OCI-LY1 (cell line): ENCODE results near the gene SERTAD4.

Source experiments
- H2AFZ ChIP-seq: fragments of 200-600 bp; sonication (generic), shearing (Covaris generic); 2 replicates; pipeline ENCODE4 v1.6.0; 2014; ENCODE audit warnings: antibody characterized with exemption, mild to moderate bottlenecking, low read length
- H3F3A ChIP-seq: fragments of 200-600 bp; sonication (generic), shearing (Covaris generic); 2 replicates; pipeline ENCODE4 v1.6.0; 2014; ENCODE audit warnings: mild to moderate bottlenecking, antibody characterized with exemption, low read length, moderate library complexity; ENCODE audit not compliant: insufficient read depth
- H3K27ac ChIP-seq: fragments of 200-600 bp; sonication (generic); 2 replicates; pipeline ENCODE4 v1.5.1; 2014; ENCODE audit warnings: low read length, mixed run types, mild to moderate bottlenecking, low read depth; ENCODE audit not compliant: poor library complexity, severe bottlenecking
- H3K27me3 ChIP-seq: fragments of 200-600 bp; sonication (generic); 2 replicates; pipeline ENCODE4 v1.6.0; 2014; ENCODE audit warnings: antibody characterized with exemption, mild to moderate bottlenecking, low read length, moderate library complexity; ENCODE audit not compliant: insufficient read depth
- H3K36me3 ChIP-seq: fragments of 200-600 bp; sonication (generic); 2 replicates; pipeline ENCODE4 v1.6.1; 2014; ENCODE audit warnings: mild to moderate bottlenecking, antibody characterized with exemption, low read length, moderate library complexity, mixed read lengths; ENCODE audit not compliant: insufficient read depth
- H3K4me1 ChIP-seq: fragments of 200-600 bp; sonication (generic); 2 replicates; pipeline ENCODE4 v1.5.1; 2014; ENCODE audit warnings: mild to moderate bottlenecking, low read length, moderate library complexity; ENCODE audit not compliant: insufficient read depth, severe bottlenecking
- H3K4me2 ChIP-seq: fragments of 200-600 bp; sonication (generic), shearing (Covaris generic); 2 replicates; pipeline ENCODE4 v1.6.1; 2014; ENCODE audit warnings: low read length
- H3K4me3 ChIP-seq: fragments of 200-600 bp; sonication (generic); 2 replicates; pipeline ENCODE4 v1.5.1; 2014; ENCODE audit warnings: low read length, low read depth, mild to moderate bottlenecking, mixed read lengths; ENCODE audit not compliant: poor library complexity, severe bottlenecking
- H3K79me2 ChIP-seq: fragments of 200-600 bp; shearing (Covaris generic); 2 replicates; pipeline ENCODE4 v1.6.1; 2016; ENCODE audit warnings: mixed run types, low read length, mixed read lengths; ENCODE audit not compliant: insufficient read depth
- H3K9ac ChIP-seq: fragments of 200-600 bp; sonication (generic), shearing (Covaris generic); 2 replicates; pipeline ENCODE4 v1.6.1; 2014; ENCODE audit warnings: mild to moderate bottlenecking, low read length, mixed read lengths
- H3K9me2 ChIP-seq: fragments of 200-600 bp; sonication (generic), shearing (Covaris generic); 2 replicates; pipeline ENCODE4 v1.6.1; 2014; ENCODE audit warnings: low read depth, mild to moderate bottlenecking, low read length, mixed read lengths
- H3K9me3 ChIP-seq: fragments of 200-600 bp; shearing (Covaris generic); 2 replicates; pipeline ENCODE4 v1.6.1; 2014; ENCODE audit warnings: low read length, mixed read lengths
- H4K20me1 ChIP-seq: fragments of 200-600 bp; sonication (generic), shearing (Covaris generic); 2 replicates; pipeline ENCODE4 v1.6.0; 2016; ENCODE audit warnings: mild to moderate bottlenecking, low read length; ENCODE audit not compliant: insufficient read depth
- CTCF ChIP-seq: fragments of 200-600 bp; sonication (generic), shearing (Covaris generic); IDR thresholded peaks from 2 replicates; pipeline ENCODE4 v1.5.1; 2017; ENCODE audit warnings: mild to moderate bottlenecking, antibody characterized with exemption, low read length, moderate library complexity, mixed read lengths
- EZH2 ChIP-seq: fragments of 200-600 bp; sonication (generic), shearing (Covaris generic); IDR thresholded peaks from 2 replicates; pipeline ENCODE4 v1.8.0; 2017; ENCODE audit warnings: borderline replicate concordance, mixed run types, mild to moderate bottlenecking, antibody characterized with exemption, low read length, moderate library complexity, mixed read lengths

The SERTAD4 gene

GRCh38 chr1:210280221-210280620, 47.6 kb downstream of the SERTAD4 start:
- TF ChIP-seq CTCF = no peak
- no peak for TF ChIP-seq EZH2
- Histone ChIP-seq H3K4me3 (no peak overlapping the region), H3K9me3 (0 out of 2 replicates have a peak, but pooled peaks cover 3% of the 10 kb centered on the region), H2AFZ (no peak overlapping the region), H3K79me2 (no peaks in the 10 kb centered on the region), H3K9ac (no peak overlapping the region), H3K4me1 (no peaks in the 10 kb centered on the region), H4K20me1 (no peaks in the 10 kb centered on the region), H3K27ac (no peak overlapping the region), H3K36me3 (no peaks in the 10 kb centered on the region), H3K9me2 (no peaks in the 10 kb centered on the region), H3F3A (no peaks in the 10 kb centered on the region), H3K4me2 (no peak overlapping the region), H3K27me3 (no peaks in the 10 kb centered on the region; the same call in 1 of the 2 replicates)

- Histone ChIP-seq H3K9me3 (no peaks in the 10 kb centered on the region), H3K9ac (no peak overlapping the region), H3K36me3 (no peaks in the 10 kb centered on the region)
These were observed 55.5 kb downstream of the SERTAD4 start for GRCh38 chr1:210288116-210288515.

DNA sequence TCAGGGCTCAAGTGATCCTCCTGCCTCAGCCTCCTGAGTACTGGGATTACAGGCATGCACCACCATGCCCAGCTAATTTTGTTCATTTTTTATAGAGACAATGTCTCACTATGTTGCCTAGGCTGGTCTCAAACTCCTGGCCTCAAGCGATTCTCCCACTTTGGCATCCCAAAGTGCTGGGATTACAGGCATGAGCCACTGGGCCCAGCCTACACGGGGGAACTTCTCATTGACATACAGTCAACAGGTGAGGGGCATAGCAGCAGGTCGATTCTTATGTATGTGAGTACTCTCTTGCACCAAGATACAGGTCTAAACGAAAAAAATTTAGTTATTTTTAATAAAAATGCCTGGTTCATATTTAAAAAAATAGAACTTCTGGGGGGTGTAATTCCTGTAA, 56.7 kb downstream of the SERTAD4 start:
- Histone ChIP-seq H3K9me2 (no peaks in the 10 kb centered on the region), H3K4me3 (no peak overlapping the region), H3K27ac (no peak overlapping the region), H2AFZ (no peak overlapping the region), H3K79me2 (no peaks in the 10 kb centered on the region), H3K9ac (no peak overlapping the region), H4K20me1 (no peaks in the 10 kb centered on the region), H3K27me3 (no peaks in the 10 kb centered on the region; the same call in 1 of the 2 replicates), H3F3A (no peaks in the 10 kb centered on the region), H3K9me3 (no peaks in the 10 kb centered on the region), H3K36me3 (no peaks in the 10 kb centered on the region), H3K4me1 (no peaks in the 10 kb centered on the region), H3K4me2 (no peak overlapping the region)
- TF ChIP-seq EZH2 (no peak), CTCF (no peak)

More at GRCh38 chr1:210288116-210288515, 55.5 kb downstream of the SERTAD4 start:
- Histone ChIP-seq H2AFZ (no peak overlapping the region), H3K79me2 (no peaks in the 10 kb centered on the region), H3K9me2 (no peaks in the 10 kb centered on the region), H3F3A (no peaks in the 10 kb centered on the region), H3K27ac (no peak overlapping the region), H3K4me2 (no peak overlapping the region), H3K4me3 (no peak overlapping the region), H3K27me3 (no peaks in the 10 kb centered on the region; the same call in 1 of the 2 replicates), H4K20me1 (no peaks in the 10 kb centered on the region), H3K4me1 (no peaks in the 10 kb centered on the region)
- TF ChIP-seq CTCF (no peak), EZH2 (no peak)
